ENCODE results near the gene SNX2. TPM values are rescaled to one million over a fixed set of nuclear protein-coding genes. Genes with fewer than 3 reads are reported as not detected.

The SNX2 gene
- total and polyA plus RNA-seq, 9 of the 15 experiments (the other 6 are each of a cell fraction or from before 2014, with no cell fraction given): 35.2 to 86.0 (median 58.1) TPM

DNA sequence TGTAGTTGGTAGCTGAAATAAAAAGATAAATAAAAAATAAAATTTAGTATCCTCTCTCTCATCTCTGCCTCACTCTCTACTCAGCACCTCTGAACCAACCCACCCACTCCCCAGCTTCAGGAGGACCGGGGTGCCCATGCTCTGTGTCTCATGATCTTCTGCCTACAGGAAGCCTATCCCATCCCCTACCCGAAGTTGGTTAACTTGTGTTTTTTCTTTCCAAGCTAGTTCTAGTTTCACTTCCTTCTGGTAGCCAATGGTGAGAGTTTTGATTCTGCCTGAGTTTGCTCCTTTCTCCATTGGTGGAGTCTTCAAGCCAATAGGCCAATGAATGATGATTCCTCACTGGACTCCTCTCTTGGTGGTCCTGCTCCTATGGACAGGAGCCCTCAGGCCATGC lies 102.6 kb downstream of the SNX2 start:
- FAIRE-seq: no peak
- Histone ChIP-seq H3K27ac (ENCODE audit: extremely low read depth, low read depth, low read length) (no peak overlapping the region), H3K9me3 (replicated peaks; ENCODE audit: control insufficient read depth, insufficient read depth, low read depth, low read length) (no peaks in the 10 kb centered on the region), H3K79me2 (ENCODE audit: control insufficient read depth, insufficient read depth, low read length) (no peaks in the 10 kb centered on the region), H3K27me3 (ENCODE audit: control insufficient read depth in 2 of 2, insufficient read depth in 2 of 2, low read length in 2 of 2) (no peaks in the 10 kb centered on the region), H3K4me3 (no peak overlapping the region), H3K9me1 (ENCODE audit: control insufficient read depth, insufficient read depth, low read length) (no peaks in the 10 kb centered on the region), H4K20me1 (replicated peaks; ENCODE audit: control insufficient read depth, insufficient read depth, low read length) (no peaks in the 10 kb centered on the region), H3K4me2 (ENCODE audit: insufficient read depth, low read length) (no peak overlapping the region), H2AFZ (ENCODE audit: low read depth, low read length) (no peak overlapping the region), H3K9ac (ENCODE audit: insufficient read depth in 1 of 2, low read depth in 2 of 2, low read length in 2 of 2) (no peak overlapping the region; a peak in 1 of 4 replicates), H3K4me1 (replicated peaks in 1 of 2; ENCODE audit: control insufficient read depth in 2 of 2, insufficient read depth in 2 of 2, low read length in 2 of 2) (peaks cover 0 to 8% of the 10 kb centered on the region in 2 experiments; a peak in 2 of 5 replicates), H3K36me3 (ENCODE audit: control insufficient read depth, insufficient read depth, low read length) (no peaks in the 10 kb centered on the region)
- intact Hi-C loops (cut with micrococcal nuclease) (no loop called here), in situ Hi-C loops (cut with MboI) (no loop called here)
- no TSS peak for BruUV-seq (replicated peaks)
- no peak for DNase-seq (ENCODE audit: extremely low read depth in 1 of 4, low spot score in 3 of 4)
- no peak for ATAC-seq
- ChIA-PET CTCF (ENCODE audit: low intra/inter-chr PET ratio) (no interaction called here), POLR2A (no interaction called here)
- WGBS (ENCODE audit: insufficient coverage, low coverage, missing lambda C conversion rate): 25% methylated on average over 2 of the region's 2 CpGs
- TF ChIP-seq ZNF644 (tag; IDR thresholded peaks at IDR 0.05; ENCODE audit: low read depth) (no peak), KDM1A (IDR thresholded peaks at IDR 0.05) (no peak), ZNF174 (CRISPR knock-in tag; IDR thresholded peaks at IDR 0.05) (no peak), POLR2H (tag; IDR thresholded peaks at IDR 0.05; ENCODE audit: low read depth) (no peak), RNF2 (IDR thresholded peaks at IDR 0.05) (no peak), SIX5 (IDR thresholded peaks at IDR 0.05; ENCODE audit: borderline replicate concordance in 1 of 2, insufficient read depth in 1 of 2, low read depth in 1 of 2, low read length in 2 of 2) (no peak)

DNA sequence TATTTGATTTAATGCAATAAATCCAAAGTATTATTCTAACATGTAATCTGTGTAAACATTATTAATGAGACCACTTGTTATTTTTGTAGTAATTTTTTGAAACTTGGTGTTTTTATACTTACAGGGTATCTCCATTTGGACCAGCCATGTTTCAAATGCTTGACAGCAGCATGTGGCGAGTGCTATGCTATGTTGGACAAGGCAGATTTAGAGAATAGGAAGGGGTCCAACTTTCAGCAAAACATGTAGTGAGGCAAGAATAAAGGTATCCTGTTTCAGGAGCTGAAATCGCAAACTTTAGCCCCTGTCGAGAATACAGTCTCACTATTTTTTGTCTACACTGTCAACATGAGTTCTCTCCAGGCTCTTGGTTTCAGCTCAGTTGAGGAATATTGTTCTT lies 104.2 kb downstream of the SNX2 start:
- no peaks in the 10 kb centered on the region for H3K79me2 ChIP-seq (ENCODE audit: control insufficient read depth, insufficient read depth, low read length)
- in situ Hi-C loops (cut with MboI): no loop called here
- no peaks in the 10 kb centered on the region for H3K27me3 ChIP-seq (ENCODE audit: control insufficient read depth in 2 of 2, insufficient read depth in 2 of 2, low read length in 2 of 2)
- no peak for FAIRE-seq
- no peaks in the 10 kb centered on the region for H3K9me3 ChIP-seq (replicated peaks; ENCODE audit: control insufficient read depth, insufficient read depth, low read depth, low read length)
- H2AFZ ChIP-seq (ENCODE audit: low read depth, low read length): no peak overlapping the region
- no peaks in the 10 kb centered on the region for H4K20me1 ChIP-seq (replicated peaks; ENCODE audit: control insufficient read depth, insufficient read depth, low read length)
- POLR2A ChIA-PET: interaction anchor here (1.1 kb wide), 1 partner anchor 16 kb away, joined by 3 read pairs; no protein-coding TSS in a partner anchor
- H3K9me1 ChIP-seq (ENCODE audit: control insufficient read depth, insufficient read depth, low read length): no peaks in the 10 kb centered on the region
- H3K4me3 ChIP-seq: no peak overlapping the region
- no peak for ATAC-seq
- no peaks in the 10 kb centered on the region for H3K36me3 ChIP-seq (ENCODE audit: control insufficient read depth, insufficient read depth, low read length)
- no peak overlapping the region for H3K9ac ChIP-seq (ENCODE audit: insufficient read depth in 1 of 2, low read depth in 2 of 2, low read length in 2 of 2)
- no peak overlapping the region for H3K4me2 ChIP-seq (ENCODE audit: insufficient read depth, low read length)
- intact Hi-C loops (cut with micrococcal nuclease): no loop called here
- CTCF ChIA-PET (ENCODE audit: low intra/inter-chr PET ratio): no interaction called here
- H3K4me1 ChIP-seq (replicated peaks in 1 of 2; ENCODE audit: control insufficient read depth in 2 of 2, insufficient read depth in 2 of 2, low read length in 2 of 2): peaks cover 0 to 7% of the 10 kb centered on the region in 2 experiments; a peak in 2 of 5 replicates
- no TSS peak for BruUV-seq (replicated peaks)
- no peak for DNase-seq (ENCODE audit: extremely low read depth in 1 of 4, low spot score in 3 of 4)
- 45% methylated on average over 3 of the region's 3 CpGs for WGBS (ENCODE audit: insufficient coverage, low coverage, missing lambda C conversion rate)
- no peak overlapping the region for H3K27ac ChIP-seq (ENCODE audit: extremely low read depth, low read depth, low read length)
- TF ChIP-seq, protein P1, sequence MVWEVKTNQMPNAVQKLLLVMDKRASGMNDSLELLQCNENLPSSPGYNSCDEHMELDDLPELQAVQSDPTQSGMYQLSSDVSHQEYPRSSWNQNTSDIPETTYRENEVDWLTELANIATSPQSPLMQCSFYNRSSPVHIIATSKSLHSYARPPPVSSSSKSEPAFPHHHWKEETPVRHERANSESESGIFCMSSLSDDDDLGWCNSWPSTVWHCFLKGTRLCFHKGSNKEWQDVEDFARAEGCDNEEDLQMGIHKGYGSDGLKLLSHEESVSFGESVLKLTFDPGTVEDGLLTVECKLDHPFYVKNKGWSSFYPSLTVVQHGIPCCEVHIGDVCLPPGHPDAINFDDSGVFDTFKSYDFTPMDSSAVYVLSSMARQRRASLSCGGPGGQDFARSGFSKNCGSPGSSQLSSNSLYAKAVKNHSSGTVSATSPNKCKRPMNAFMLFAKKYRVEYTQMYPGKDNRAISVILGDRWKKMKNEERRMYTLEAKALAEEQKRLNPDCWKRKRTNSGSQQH (CRISPR knock-in tag; IDR thresholded peaks at IDR 0.05): no peak
- TF ChIP-seq ZNF79 (CRISPR knock-in tag; IDR thresholded peaks at IDR 0.05; ENCODE audit: low read depth) (no peak), PTBP1 (IDR thresholded peaks at IDR 0.05; ENCODE audit: low read depth, low read length) (no peak), CSDE1 (IDR thresholded peaks at IDR 0.05) (no peak), NELFE (IDR thresholded peaks at IDR 0.05; ENCODE audit: insufficient read depth, insufficient read length) (no peak), ETV5 (CRISPR knock-in tag; IDR thresholded peaks at IDR 0.05; ENCODE audit: low read depth) (no peak), EP400 (IDR thresholded peaks at IDR 0.05) (no peak), TAF15 (IDR thresholded peaks at IDR 0.05; ENCODE audit: low read depth, low read length) (no peak), ZBTB1 (CRISPR knock-in tag; IDR thresholded peaks at IDR 0.05; ENCODE audit: borderline replicate concordance, low read depth) (no peak)
- TF ChIP-seq, protein P2, sequence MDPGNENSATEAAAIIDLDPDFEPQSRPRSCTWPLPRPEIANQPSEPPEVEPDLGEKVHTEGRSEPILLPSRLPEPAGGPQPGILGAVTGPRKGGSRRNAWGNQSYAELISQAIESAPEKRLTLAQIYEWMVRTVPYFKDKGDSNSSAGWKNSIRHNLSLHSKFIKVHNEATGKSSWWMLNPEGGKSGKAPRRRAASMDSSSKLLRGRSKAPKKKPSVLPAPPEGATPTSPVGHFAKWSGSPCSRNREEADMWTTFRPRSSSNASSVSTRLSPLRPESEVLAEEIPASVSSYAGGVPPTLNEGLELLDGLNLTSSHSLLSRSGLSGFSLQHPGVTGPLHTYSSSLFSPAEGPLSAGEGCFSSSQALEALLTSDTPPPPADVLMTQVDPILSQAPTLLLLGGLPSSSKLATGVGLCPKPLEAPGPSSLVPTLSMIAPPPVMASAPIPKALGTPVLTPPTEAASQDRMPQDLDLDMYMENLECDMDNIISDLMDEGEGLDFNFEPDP (CRISPR knock-in tag; IDR thresholded peaks at IDR 0.05): no peak

All from K562 (cell line).